Measurements from ENCODE around the gene CLEC5A.
"Not testable (repeated sequence)": the region's sequence is repeated elsewhere in the genome, so short reads cannot be mapped to it uniquely, and the experiment has no call there.

CLEC5A gene

GRCh38 chr7:141946796-141947195 lies at the start of gene CLEC5A:
Gene CLEC5A, minus strand, starts transcription at chr7:141946974. Its CDS starts 682 bp downstream, at chr7:141946292.
- DNase-seq (ENCODE audit: low read depth), result no peak

DNA sequence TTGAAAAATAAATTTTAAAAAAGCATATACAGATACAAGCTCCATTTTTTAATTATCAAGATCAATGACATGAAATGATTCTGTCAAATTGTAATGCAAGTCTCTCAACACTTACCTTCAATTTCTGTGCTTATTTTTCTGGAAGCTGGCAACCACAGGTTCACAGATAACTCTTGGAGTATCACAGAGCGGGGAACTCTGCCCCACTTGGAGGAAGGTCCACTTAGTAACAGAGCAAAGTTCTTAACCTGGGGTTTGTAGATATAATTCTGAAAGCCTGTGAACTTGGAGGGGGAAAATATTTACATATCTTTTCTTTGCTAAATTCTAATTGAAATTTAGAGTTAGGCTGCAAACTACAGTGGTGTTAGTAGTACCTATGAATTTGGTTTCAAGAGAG lies 46.6 kb upstream of the CLEC5A start:
- DNase-seq (ENCODE audit: low read depth), result no peak

- no peak for DNase-seq (ENCODE audit: low read depth)
Measured at GRCh38 chr7:141992688-141993087, 45.9 kb upstream of the CLEC5A start.

DNA sequence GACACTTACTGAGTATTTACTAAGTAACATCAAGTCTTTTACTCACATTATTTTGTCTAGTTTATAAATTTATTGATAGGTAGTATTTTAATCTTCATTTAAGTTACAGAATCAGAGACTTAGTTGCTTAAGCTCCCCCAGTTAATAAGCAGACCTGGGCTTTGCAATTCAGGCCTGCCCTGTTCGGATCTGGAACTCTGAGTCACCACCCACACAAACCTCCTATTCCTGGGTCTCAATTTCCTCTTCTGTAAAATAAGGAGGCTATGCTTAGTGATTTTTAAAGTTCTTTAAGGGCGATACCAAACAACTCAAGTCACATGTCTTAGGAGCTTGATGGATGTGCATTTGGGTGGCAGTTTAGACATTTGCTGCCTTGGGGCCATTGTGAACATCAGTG lies 45.4 kb upstream of the CLEC5A start:
- DNase-seq (ENCODE audit: low read depth), result peak; percentile 24

- DNase-seq (ENCODE audit: low read depth), result peak; percentile 17
Measured at GRCh38 chr7:141991140-141991539, 44.4 kb upstream of the CLEC5A start.

GRCh38 chr7:141990011-141990725 lies 43.4 kb upstream of the CLEC5A start:
- DNase-seq (ENCODE audit: low read depth), result no peak

DNA sequence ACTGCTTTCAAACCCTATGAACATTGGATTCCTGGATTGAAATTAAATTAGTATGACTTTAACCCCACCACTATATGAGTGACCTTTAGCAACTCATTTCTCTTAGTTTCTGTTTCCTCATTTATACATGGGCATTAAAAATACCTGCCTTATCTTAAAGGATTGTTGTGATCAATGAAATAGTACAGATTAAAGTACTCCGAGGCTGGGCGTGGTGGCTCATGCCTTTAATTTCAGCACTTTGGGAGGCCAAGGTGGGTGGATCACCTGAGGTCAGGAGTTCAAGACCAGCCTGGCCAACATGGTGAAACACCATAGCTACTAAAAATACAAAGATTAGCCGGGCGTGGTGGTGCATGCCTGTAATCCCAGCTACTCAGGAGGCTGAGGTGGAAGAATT lies 41.0 kb upstream of the CLEC5A start:
- not testable (repeated sequence) for DNase-seq (ENCODE audit: low read depth)

- no peak for DNase-seq (ENCODE audit: low read depth)
Measured at GRCh38 chr7:141986923-141987322, 40.1 kb upstream of the CLEC5A start.

- not testable (repeated sequence) for DNase-seq (ENCODE audit: low read depth)
Measured at GRCh38 chr7:141985926-141986325, 39.2 kb upstream of the CLEC5A start.

DNA sequence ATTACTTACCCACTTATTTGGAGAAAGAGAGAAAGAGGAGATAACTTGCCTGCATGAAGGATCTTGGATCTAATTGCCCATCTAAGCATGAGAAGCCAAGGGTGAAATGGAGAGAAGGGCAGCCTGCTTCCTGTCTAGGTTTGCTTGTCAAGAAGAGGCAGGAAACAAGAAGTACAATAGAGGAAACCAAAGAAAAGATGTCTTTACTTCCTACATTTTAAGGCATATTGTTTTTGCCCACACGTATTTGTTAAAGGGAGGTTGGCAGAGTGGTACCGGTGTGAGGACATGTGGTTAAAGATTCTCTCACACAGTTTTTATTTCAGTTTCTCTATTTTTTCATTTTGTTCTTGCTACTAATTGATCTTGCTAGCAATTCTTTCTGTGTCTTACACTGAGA lies 32.8 kb upstream of the CLEC5A start:
- DNase-seq (ENCODE audit: low read depth), result no peak

DNA sequence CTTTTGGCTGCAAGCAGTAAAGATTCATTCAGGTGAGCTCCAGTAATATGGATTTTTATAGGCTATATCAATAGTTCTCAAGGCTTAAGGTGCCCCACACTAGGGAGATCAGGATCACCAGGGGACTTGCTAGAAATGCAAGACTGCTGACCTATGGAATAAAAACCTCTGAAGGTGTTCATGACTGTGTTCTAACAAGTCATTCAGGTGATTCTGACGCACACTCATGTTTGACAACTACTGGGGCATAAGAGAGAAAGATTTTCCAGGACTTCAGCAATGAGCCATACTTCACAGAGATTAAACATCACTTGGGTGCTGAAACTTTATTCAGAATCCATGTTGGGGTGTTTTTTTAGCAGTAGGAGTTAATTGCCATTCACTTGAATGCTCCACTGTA lies 31.6 kb upstream of the CLEC5A start:
- DNase-seq (ENCODE audit: low read depth), result no peak

DNA sequence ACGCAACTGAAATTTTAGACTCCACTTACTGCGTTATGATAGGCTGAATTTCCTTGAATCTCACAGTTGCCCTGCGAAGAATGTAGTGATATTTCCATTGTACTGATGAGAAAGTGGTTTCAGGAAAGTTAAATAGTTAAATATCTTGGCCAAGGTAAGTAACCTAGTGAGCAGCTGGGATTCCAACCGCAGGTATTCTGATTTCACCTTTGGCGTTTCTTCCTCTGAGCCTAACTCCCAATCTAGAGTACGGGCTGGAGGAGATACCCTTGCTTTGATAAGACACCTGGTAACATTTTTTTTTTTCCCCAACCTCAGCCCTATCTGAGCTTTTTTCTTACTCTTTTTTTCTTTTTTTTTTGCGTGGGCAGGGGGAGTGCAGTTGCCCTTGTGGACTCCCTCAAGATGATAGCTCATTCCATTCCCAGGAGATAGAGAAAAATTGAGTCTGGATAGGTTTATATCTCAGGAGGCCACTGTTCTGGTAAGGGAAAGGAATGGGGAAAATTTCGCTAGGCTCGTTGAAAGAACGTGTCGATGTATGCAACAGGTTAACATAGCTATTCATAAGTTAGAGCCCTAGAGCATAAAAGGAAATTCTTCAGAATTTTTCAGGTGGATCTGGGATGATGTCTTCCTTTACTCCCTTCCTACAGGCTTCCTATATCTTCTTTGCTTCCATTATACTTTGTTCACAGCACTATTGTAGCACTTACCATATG lies 29.9 kb upstream of the CLEC5A start:
- no peak for DNase-seq (ENCODE audit: low read depth)

GRCh38 chr7:141975806-141976523 lies 29.2 kb upstream of the CLEC5A start:
- DNase-seq (ENCODE audit: low read depth), result peak; percentile 61

DNA sequence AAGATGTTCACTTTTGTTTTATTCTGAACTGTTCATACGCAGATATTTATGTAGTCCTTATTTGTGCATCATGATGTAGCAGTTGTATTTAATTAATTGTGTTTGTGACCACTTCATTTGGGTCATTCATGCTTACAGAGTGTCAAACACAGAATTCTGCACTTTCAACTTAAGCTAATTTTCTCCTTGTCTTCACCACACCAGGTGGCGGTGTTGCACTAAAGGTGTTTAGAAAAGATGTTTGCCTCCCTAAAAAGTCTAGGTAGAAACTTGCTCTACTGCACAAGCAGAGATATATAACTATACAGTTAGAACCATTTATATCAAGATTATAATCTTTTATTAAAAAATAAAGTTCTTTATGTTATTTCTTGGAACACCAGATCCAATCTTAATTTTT lies 28.1 kb upstream of the CLEC5A start:
- peak; percentile 23 for DNase-seq (ENCODE audit: low read depth)

GRCh38 chr7:141973673-141974072 lies 26.9 kb upstream of the CLEC5A start, which contains the start of gene TAS2R38:
Gene TAS2R38, minus strand, starts transcription at chr7:141973773. Its CDS starts 84 bp downstream, at chr7:141973689.
- no peak for DNase-seq (ENCODE audit: low read depth)

GRCh38 chr7:141960687-141961422 lies 14.1 kb upstream of the CLEC5A start:
- no peak for DNase-seq (ENCODE audit: low read depth)

DNA sequence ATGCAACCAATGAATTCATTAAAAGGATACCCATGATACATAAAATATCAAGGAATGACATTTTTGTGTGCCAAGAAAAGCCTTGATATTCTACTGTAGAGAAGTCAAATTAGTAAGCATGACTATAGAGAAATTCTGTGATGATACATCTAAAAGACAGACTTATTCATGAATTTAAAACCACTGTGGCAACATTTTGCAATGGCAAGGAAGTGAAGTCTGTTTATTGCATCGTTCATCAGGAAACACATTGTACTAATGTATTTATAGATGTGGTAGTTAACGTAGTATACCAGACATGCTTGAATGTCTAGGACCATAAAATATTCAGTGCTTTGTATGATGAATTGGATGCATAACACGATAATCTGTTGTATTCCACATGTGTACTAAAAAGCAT lies 9.3 kb upstream of the CLEC5A start:
- peak; percentile 31 for DNase-seq (ENCODE audit: low read depth)

DNA sequence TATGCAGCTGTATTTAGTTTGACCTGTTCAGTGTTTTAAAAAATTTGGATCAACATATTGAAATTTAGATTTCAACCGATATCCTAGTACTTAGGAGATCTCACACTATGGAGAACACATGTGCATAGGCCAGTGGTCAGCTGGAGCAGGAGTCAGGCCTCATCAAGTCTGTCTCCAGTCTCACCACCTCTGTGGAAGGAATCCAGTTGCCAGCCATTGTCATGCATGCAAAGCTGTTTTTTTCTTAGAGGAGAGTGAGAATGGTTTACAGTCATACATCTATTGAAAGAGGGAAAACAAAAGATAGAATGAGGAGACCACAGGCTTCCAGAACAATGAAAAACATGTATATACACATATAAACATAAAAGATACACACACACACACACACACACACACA lies 7.6 kb upstream of the CLEC5A start:
- no peak for DNase-seq (ENCODE audit: low read depth)

- no peak for DNase-seq (ENCODE audit: low read depth)
Measured at GRCh38 chr7:141952461-141952860, 5.7 kb upstream of the CLEC5A start.

GRCh38 chr7:141950806-141951205 lies 4.0 kb upstream of the CLEC5A start:
- DNase-seq (ENCODE audit: low read depth), result no peak

GRCh38 chr7:141949911-141950310 lies 3.1 kb upstream of the CLEC5A start:
- DNase-seq (ENCODE audit: low read depth), result no peak

DNA sequence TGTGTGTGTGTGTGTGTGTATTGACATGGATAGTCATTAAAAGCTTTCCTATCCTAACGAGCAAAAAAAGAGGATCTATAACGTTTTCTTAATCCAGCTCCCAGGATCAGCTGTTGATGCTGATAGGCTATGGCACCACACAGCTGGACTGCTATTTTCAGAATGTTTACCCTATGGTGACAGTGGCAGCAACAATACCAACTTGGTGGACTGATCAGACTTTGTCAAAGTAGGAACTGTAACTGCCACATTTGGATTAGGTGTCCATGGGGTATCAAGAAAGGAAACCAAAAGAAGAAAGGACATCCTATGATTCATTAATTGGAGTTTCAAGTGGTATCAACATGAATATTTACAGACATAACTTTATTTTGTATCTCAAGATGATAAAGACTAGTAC lies 2.7 kb upstream of the CLEC5A start:
- DNase-seq (ENCODE audit: low read depth), result no peak

Measured in ELR (cell line).